Natural killer cell (primary cell): ENCODE measurements around the gene RASSF7. TPM values are rescaled to one million over a fixed set of nuclear protein-coding genes. Genes with fewer than 3 reads are reported as not detected.

Source experiments
- ATAC-seq, 3 donors: fragments of 150-1000 bp in 2 of 3; fragments of 200-7000 bp in 1 of 3; cut with Tn5 transposase; 1 replicate in 1 of 3; 2 replicates in 2 of 3; pipeline ENCODE4 v1.10.0; 2021; ENCODE audit warnings: mild to moderate bottlenecking in 2 of 3, moderate library complexity in 2 of 3
- DNase-seq, 2 donors: peaks; one replicate each; pipeline versions ENCODE4 v3.0.0 to v3.0.0-alpha.2; 2013 to 2021; ENCODE audit warnings: mixed read lengths in 1 of 2
- H3K27ac ChIP-seq: one replicate; pipeline ENCODE4 v1.5.1; 2013; ENCODE audit warnings: mild to moderate bottlenecking, low read length
- H3K27me3 ChIP-seq: one replicate; pipeline ENCODE4 v1.6.1; 2013; ENCODE audit warnings: low read length; ENCODE audit not compliant: control insufficient read depth, insufficient read depth
- H3K36me3 ChIP-seq: one replicate; pipeline ENCODE4 v1.6.1; 2013; ENCODE audit warnings: low read length; ENCODE audit not compliant: control insufficient read depth, insufficient read depth
- H3K4me1 ChIP-seq: one replicate; pipeline ENCODE4 v1.6.1; 2013; ENCODE audit warnings: low read length; ENCODE audit not compliant: control insufficient read depth, insufficient read depth
- H3K4me3 ChIP-seq: one replicate; pipeline ENCODE4 v1.5.1; 2013; ENCODE audit warnings: low read length
- H3K9me3 ChIP-seq: one replicate; pipeline ENCODE4 v1.6.1; 2013; ENCODE audit warnings: low read length; ENCODE audit not compliant: control insufficient read depth, insufficient read depth
- H3K27ac Mint-ChIP-seq, 2 donors: one replicate each; pipeline ENCODE4 v1.8.0; 2022; ENCODE audit warnings: mild to moderate bottlenecking in 2 of 2, mixed read lengths in 2 of 2, moderate library complexity in 1 of 2
- H3K27me3 Mint-ChIP-seq, 2 donors: one replicate each; pipeline ENCODE4 v1.8.0; 2022; ENCODE audit warnings: low read depth in 2 of 2, mixed read lengths in 2 of 2
- H3K36me3 Mint-ChIP-seq: one replicate; pipeline ENCODE4 v1.8.0; 2022; ENCODE audit warnings: mixed read lengths
- H3K4me1 Mint-ChIP-seq, 2 donors: one replicate each; pipeline ENCODE4 v1.8.0; 2022; ENCODE audit warnings: mixed read lengths in 2 of 2
- H3K4me3 Mint-ChIP-seq: one replicate; pipeline ENCODE4 v1.8.0; 2022; ENCODE audit warnings: mild to moderate bottlenecking, moderate library complexity, mixed read lengths
- H3K9me3 Mint-ChIP-seq, 2 donors: one replicate each; pipeline ENCODE4 v1.8.0; 2022; ENCODE audit warnings: mixed read lengths in 2 of 2
- CTCF ChIP-seq: fragments of 200-600 bp; IDR thresholded peaks from one replicate; pipeline ENCODE4 v1.8.0; 2022; ENCODE audit warnings: antibody characterized with exemption
- WGBS: methylation state at CpG from one replicate; pipeline ENCODE4 v1.1.7; 2013; ENCODE audit warnings: missing lambda C conversion rate; ENCODE audit not compliant: insufficient coverage; 5-methylcytosine and 5-hydroxymethylcytosine counted together
- intact Hi-C: fragments of 100-400 bp; cut with micrococcal nuclease; formaldehyde crosslinking; loops from one replicate; pipeline ENCODE4 v1.14.2; 2022
- total RNA-seq, 4 donors: library from RNA; stranded (reverse); fragments of 120-200 nt in 1 of 4; gene quantifications; one replicate each; pipeline versions ENCODE4 v1.2.3 to v1.2.4, GENCODE V29; 2013 to 2022

Gene RASSF7
- total RNA-seq, 3 donors from 2014 or later (not counting 1 experiment from before 2014, with no cell fraction given), result 19.0 to 21.7 (median 20.0) TPM

GRCh38 chr11:562046-562645, 1.4 kb downstream of the RASSF7 start:
- no peak for TF ChIP-seq CTCF
- no peaks in the 10 kb centered on the region for H3K27me3 Mint-ChIP-seq
- Histone ChIP-seq H3K27me3 (no peaks in the 10 kb centered on the region), H3K36me3 (no peaks in the 10 kb centered on the region), H3K4me1 (peaks cover 19% of the 10 kb centered on the region), H3K9me3 (no peaks in the 10 kb centered on the region), H3K4me3 (no peak overlapping the region), H3K27ac (no peak overlapping the region)
- WGBS, result 96% methylated on average over 29 of the region's 29 CpGs
- no peaks in the 10 kb centered on the region for H3K36me3 Mint-ChIP-seq
- intact Hi-C loops, result no loop called here
- H3K4me3 Mint-ChIP-seq, result peak overlapping the region; percentile 93
- no peaks in the 10 kb centered on the region for H3K9me3 Mint-ChIP-seq
- peaks cover 5 to 18% of the 10 kb centered on the region in 2 donors for H3K4me1 Mint-ChIP-seq
- H3K27ac Mint-ChIP-seq, result no peak overlapping the region
- no peak for ATAC-seq
- no peak for DNase-seq

- TF ChIP-seq CTCF, result no peak
- 96% methylated on average over 17 of the region's 18 CpGs for WGBS
- Histone ChIP-seq H3K36me3 (no peaks in the 10 kb centered on the region), H3K4me3 (no peak overlapping the region), H3K27me3 (no peaks in the 10 kb centered on the region), H3K9me3 (no peaks in the 10 kb centered on the region), H3K4me1 (peaks cover 23% of the 10 kb centered on the region), H3K27ac (no peak overlapping the region)
- no peaks in the 10 kb centered on the region for H3K9me3 Mint-ChIP-seq
- intact Hi-C loops, result no loop called here
- H3K27me3 Mint-ChIP-seq, result no peaks in the 10 kb centered on the region
- ATAC-seq (no peak), DNase-seq (no peak)
- H3K27ac Mint-ChIP-seq, result no peak overlapping the region
- peaks cover 5 to 18% of the 10 kb centered on the region in 2 donors for H3K4me1 Mint-ChIP-seq
- H3K36me3 Mint-ChIP-seq, result no peaks in the 10 kb centered on the region
- no peak overlapping the region for H3K4me3 Mint-ChIP-seq
Measured at GRCh38 chr11:563066-563811, 2.5 kb downstream of the RASSF7 start.

GRCh38 chr11:563812-564578, 3.2 kb downstream of the RASSF7 start:
- no peaks in the 10 kb centered on the region for H3K9me3 ChIP-seq
- H3K4me3 Mint-ChIP-seq, result no peak overlapping the region
- no peaks in the 10 kb centered on the region for H3K9me3 Mint-ChIP-seq
- H3K4me1 Mint-ChIP-seq, result peaks cover 5 to 19% of the 10 kb centered on the region in 2 donors
- peaks cover 25% of the 10 kb centered on the region for H3K4me1 ChIP-seq
- no peaks in the 10 kb centered on the region for H3K27me3 ChIP-seq
- H3K4me3 ChIP-seq, result no peak overlapping the region
- no peak overlapping the region for H3K27ac Mint-ChIP-seq
- intact Hi-C loops, result no loop called here
- H3K36me3 Mint-ChIP-seq, result no peaks in the 10 kb centered on the region
- DNase-seq (no peak), ATAC-seq (no peak)
- no peak for TF ChIP-seq CTCF
- H3K27me3 Mint-ChIP-seq, result no peaks in the 10 kb centered on the region
- 93% methylated on average over 12 of the region's 12 CpGs for WGBS
- H3K27ac ChIP-seq, result no peak overlapping the region
- H3K36me3 ChIP-seq, result no peaks in the 10 kb centered on the region
